Measurements from ENCODE around the gene PCA3.

Gene PCA3

DNA sequence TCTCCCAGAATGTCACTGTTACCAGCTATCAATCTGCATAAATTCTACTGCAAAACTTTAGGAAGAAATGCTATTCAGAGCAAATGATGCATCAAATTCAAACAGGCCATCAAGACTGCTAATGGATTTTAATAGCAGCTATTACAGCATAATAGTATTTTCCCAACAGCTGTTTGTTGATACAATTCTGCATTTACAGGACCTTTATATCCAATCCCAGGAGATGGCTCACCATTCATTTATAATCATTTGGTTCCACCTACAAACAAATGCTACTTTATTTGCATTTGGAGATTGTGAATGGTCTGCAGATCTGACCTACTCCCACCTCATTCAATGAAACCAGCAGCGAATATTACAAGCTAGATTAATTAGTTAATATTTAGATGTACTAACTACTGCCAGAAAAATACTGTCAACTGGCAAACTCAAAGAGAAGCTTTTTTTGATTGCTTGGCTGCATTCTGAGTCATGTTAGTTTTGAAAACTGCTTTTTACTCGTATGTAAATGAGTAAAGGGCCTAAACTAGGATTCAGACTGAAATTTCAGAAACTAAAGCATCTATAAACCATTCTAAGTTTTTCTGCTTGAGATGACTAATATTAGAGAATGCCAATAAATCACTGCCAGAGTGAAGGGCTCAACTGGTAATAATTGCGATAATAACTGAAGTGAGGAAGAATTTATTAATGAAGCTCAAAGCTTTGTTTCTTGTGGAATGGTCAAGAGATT, 7.1 kb upstream of the PCA3 start:
- no peak for DNase-seq (ENCODE audit: low read depth in 2 of 2)

DNA sequence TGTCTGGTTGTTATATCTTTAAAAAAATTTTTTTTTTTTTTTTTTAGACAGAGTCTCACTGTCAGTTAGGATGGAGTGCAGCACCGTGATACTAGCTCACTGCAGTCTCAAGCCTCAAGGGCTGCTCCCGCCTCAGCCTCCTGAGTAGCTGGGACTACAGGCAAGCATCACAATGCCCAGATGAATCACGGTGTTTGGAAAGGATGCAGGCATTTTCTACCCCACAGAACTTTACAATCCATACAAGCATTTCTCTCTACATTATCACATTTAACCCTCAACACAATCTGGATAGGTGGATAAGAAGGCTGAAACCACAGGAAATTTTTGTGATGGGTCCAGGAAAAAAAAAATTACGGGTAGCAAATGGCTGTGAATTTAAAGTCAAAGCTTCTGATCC, 5.8 kb upstream of the PCA3 start:
- DNase-seq (ENCODE audit: low read depth in 2 of 2) = no peak

DNA sequence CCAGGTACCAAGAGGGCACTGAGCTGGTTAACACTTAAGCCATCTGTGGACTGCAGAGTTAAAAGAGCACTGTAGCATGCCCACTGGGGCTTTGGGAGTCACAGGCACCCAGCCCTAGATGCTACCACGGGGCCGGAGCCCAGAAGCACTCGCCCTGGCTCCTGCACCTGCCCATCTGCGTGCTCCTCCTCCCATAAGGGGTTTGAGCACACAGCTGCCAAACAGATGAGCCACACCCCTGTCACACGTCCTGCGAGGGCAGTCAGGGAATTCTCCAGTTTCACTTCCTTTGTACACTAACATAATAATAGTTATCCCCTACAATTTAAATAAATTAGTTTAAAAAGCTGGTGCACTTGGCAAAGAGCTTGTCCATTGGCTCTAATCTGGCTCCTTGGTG, 4.5 kb upstream of the PCA3 start:
- no peak for DNase-seq (ENCODE audit: low read depth in 2 of 2)

DNA sequence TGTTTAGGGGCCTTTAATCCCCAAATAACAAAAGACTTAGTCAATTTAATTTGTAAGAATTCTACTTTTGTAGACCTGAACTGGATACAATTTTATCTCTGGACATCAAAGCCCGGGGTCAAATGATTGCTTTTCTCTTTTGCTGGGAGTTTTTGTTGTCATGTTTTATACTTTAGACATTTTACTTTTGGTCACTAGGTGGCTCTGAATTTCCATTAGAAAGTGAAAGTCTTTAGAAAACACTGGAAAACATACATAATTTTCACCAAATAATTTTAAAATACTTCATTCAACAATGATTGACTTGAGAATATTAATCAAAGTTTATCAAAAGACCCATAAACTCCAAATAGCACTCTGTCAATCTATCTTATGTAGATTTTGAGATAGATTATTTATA, 2.8 kb upstream of the PCA3 start:
- DNase-seq (ENCODE audit: low read depth in 2 of 2) = no peak

DNA sequence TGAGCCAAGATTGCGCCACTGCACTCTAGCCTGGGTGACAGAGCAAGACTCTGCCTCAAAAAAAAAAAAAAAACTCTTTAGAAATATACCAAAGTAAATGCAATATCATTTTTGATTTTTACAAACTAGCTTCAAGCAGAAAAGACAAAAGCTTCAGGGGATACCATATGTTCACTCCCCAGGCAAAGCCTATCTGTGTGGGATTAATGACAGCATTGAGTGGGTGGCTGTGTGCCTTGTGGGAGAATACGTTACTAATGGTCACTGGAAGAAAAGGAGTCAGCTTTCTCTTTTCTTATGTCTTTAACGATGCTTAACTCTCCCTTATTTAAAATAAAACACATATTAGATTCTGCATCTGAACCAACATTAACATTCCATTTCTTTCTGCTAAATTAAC, 1.9 kb downstream of the PCA3 start:
- no peak for DNase-seq (ENCODE audit: low read depth in 2 of 2)

DNA sequence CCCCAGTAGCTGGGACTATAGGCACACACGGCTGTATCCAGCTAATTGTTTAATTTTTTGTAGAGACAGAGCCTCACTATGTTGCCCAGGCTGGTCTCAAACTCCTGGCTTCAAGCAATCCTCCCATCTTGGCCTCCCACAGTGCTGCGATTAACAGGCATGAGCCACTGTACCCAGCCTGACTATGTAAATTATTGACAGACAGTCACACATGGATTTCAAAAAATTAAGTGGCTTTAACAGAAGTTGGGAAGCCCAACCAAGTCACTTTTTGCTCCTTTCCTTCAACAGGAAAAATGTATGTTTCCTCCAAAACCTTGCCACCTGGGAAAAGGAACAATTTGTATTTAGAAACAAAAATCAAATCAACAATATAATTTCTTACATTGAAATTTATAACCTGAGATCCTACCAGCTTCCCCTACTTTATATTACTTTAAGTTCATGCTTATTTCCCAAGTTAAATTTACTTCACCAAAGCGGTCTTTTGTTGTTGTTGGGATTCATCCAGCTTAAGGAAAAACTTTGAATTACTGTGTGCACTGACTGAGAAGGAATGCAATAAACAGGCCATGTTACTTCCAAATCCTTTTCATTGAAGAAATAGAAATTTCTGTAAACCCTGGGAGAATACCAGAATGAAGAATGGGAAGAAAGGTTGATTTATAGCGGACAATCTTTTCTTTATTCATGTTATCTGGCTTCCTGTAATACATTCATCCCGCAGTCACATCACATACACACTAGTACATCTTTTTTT, 8.6 kb downstream of the PCA3 start:
- no peak for DNase-seq (ENCODE audit: low read depth in 2 of 2)

DNA sequence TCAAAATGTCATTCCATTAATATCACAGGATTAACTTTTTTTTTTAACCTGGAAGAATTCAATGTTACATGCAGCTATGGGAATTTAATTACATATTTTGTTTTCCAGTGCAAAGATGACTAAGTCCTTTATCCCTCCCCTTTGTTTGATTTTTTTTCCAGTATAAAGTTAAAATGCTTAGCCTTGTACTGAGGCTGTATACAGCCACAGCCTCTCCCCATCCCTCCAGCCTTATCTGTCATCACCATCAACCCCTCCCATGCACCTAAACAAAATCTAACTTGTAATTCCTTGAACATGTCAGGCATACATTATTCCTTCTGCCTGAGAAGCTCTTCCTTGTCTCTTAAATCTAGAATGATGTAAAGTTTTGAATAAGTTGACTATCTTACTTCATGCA, 20.6 kb downstream of the PCA3 start:
- DNase-seq (ENCODE audit: low read depth in 2 of 2) = no peak

DNA sequence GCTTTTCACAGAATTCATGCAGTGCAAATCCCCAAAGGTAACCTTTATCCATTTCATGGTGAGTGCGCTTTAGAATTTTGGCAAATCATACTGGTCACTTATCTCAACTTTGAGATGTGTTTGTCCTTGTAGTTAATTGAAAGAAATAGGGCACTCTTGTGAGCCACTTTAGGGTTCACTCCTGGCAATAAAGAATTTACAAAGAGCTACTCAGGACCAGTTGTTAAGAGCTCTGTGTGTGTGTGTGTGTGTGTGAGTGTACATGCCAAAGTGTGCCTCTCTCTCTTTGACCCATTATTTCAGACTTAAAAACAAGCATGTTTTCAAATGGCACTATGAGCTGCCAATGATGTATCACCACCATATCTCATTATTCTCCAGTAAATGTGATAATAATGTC, 21.3 kb downstream of the PCA3 start:
- no peak for DNase-seq (ENCODE audit: low read depth in 2 of 2)

DNA sequence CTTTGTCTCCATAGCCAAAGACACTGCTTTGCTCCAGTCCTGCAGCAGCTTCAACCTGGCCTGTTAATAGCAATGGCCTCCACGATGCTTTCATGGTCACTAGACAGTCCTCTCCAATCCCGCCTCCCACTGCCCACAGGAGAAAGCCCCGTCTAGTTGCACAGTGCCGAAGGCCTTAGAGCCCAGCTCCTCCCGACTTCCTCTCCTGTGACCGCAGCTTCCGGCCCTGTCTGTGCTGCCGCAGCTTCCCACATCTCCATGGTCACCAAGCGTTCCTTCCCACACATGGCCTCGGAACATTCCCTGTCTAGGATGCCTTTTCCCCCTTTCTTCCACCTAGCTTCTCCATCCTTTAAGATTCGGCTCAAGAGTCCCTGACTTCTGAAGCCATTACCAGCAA, 23.4 kb downstream of the PCA3 start:
- no peak for DNase-seq (ENCODE audit: low read depth in 2 of 2)

DNA sequence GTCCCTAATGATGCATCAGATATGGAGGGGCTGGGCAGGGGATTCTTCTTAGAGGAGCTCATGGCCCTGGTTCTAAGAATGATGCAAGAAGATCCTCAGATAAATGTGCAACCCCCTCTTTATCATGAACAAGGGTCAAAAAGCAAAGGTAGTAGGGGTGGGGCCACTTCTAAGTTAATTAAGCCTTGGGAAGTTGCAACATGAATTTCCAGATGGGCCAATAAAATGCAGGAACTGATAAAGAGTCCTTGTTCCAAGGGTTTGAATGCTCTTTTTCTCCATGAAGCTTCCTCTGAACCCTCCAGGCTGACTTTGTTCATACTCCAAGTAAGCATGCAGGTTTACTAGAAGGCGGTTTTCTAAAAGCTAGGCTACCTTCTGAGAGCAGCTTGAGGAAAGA, 25.6 kb downstream of the PCA3 start:
- DNase-seq (ENCODE audit: low read depth in 2 of 2) = no peak

DNA sequence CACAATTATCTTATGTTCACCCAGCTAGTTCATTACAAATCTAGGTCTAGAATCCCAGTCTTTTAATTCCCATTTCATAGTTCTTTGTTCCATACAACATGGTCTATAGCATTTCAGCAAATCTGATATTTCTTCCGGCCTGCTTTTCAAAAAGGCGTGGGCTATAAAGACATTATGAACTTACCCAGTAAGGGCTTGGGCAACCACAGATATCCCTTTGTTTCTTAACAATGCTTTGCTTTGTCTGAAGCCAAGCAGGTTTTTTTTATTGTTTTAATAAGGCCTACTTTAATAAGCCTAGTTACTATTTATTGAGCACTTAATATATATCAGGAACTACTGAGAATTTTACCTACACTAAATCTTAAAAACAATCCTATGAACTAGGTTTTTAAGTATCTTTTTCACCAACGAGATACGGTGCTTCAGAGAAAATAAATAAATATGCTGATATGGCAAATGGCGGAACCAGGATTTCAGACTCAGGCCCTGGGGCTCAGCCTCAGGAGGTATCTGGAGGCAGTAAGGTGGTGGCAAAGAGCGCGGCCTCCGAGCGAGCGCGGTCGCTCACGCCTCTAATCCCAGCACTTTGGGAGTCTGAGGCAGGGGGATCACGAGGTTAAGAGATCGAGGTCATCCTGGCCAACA, 29.7 kb downstream of the PCA3 start:
- no peak for DNase-seq (ENCODE audit: low read depth in 2 of 2)

DNA sequence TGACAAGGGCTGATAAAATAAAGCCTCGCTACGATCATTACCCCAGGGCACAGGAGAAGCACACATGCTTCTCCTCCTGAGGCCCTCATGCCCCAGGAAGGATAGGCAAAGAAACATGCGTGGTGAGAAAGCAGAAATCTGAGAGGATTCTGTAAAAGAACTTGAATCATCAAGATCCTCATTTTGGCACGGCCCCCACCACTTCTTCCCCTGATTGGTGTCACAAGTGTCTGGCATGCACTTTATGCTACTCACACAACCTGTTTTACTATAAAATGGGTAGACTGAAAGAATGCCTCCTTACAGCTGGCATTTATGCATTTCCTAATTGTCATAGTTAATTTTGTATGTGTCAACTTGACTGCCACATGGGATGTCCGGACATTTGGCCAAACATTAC, 32.1 kb downstream of the PCA3 start:
- no peak for DNase-seq (ENCODE audit: low read depth in 2 of 2)

DNA sequence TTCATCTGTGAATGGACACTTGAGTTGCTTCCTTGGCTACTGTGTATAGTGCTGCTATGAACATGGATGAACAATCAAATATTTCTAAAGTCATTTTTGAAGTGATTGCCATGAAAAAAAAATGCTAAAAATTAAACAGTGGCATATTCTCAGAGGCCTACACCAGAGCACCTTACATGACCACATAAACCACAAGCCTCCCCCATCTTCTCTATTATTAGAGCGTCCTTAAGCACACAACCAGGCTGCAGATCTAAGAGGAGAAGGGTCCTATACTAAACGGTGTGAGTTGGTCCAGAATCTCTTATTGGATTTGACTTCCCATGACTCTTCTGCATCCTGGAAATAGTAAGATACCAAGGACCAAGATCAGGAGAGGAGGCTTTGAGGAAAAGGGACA, 34.3 kb downstream of the PCA3 start:
- DNase-seq (ENCODE audit: low read depth in 2 of 2) = no peak

DNA sequence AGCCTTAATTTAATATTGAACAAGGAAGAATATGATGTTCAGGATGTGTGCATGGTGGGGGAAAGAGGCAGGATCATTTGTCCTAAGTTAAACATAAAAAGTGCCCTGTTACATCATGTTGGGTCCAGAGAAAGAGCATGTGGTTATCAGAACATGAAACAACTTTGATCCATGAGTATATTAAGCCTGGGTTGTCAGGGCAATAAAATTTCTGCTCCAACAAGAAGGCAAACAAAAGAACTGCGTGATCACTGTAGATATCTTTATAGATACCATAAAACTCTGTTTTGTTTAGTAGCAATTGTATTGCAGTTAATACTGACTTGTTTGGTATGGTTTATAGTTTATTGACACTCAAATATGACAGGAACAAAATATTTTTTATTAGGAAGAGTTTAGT, 35.2 kb downstream of the PCA3 start:
- DNase-seq (ENCODE audit: low read depth in 2 of 2) = no peak

DNA sequence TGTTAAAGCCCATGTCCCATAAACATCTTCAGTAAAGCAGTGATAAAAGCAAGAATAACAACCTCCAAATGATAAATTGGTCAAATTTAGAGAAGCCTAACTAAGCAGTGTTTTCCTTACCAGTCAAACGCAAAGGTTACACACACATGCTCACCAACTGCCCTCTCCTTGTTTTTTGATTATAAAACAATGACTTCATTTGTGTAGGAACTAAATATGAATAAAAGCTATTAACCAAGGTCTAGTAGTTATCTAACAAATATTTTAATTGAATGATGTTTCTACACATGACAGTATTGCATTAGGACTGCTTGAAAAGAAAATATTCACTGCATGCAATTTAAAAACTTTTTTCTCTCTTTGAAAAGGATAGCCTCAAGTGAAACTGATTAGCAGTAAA, 36.7 kb downstream of the PCA3 start:
- DNase-seq (ENCODE audit: low read depth in 2 of 2) = no peak

DNA sequence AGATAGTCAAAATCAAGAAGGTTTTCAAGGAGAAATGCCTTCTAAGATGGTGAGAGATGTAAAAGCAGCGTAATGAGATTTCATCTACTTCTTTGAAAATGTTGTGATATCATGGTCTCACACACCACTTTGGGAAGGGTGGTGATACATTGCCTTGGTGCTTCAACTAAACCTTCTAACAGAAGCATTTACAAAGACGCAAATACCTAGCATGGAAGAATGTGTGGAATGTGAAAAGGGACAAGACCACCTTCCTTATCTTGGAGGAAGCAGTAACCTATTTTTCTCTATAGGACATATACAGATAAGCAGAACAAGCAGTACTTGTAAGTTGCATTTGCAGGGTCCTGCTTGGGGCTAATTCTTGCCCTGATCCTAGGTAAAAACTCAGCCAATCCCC, 38.8 kb downstream of the PCA3 start:
- no peak for DNase-seq (ENCODE audit: low read depth in 2 of 2)

DNA sequence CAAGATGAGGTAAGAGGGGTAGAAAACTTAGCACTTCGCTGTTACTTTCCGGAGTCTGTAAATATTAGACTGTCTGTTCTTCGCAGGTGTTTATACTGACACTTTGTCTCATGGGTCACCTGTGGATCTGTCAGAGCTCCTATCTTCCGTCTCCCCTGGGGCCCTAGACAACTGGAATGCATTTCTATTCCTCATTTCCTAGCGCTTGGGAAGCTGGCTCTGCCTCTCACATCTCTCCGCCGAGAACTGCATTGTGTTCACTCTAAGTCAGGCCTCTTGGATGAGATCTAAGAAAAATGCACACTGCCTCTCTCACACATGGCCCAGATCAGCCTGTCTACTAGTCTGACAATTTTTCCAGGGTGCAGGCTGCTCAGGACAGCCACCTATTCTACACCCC, 39.5 kb downstream of the PCA3 start:
- DNase-seq (ENCODE audit: low read depth in 2 of 2) = no peak

DNA sequence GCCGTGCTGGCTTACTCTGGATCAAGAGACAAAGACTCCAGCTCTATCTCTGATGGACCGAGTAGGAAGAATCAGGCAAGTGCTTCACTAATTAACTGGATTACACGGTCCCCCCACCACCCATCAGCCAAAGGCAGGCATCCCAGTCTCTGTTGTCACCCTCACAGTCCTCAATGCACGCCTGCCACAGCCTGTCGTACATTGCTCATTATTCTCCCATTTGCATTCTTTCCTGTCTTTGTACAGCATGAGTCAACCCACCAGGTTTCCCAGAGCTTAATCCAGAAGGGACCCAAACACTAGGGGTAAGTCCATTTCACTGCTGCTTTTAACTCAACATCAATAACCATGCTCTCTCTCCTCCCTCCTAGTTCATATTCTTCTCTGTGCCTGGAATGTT, 44.4 kb downstream of the PCA3 start:
- no peak for DNase-seq (ENCODE audit: low read depth in 2 of 2)

DNA sequence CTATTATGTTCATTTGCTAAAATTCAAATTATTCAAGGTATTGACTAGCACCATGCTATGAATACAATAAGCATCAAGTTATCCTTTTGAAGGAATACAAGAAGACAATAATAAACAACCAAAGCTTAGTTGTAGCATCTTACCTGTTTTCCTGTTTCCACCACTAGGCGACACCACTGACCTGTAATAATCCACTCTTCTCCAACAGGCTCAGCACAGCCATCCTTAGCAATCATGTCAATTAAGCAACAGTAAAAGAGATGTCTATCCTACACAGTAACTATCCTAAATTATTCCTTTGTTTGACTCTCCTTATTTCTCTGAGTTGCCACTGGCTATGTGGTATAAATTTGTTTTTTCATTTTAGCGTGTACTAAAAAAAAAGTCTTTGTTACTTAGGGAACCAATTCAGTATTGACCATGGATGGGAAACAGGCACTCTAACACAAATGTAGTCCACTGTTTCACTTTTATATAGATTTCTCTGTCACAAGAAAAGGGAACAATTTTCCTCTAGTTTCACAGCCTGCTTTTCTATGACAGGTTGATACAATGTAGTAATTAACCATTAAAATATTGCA, 46.2 kb downstream of the PCA3 start:
- DNase-seq (ENCODE audit: low read depth in 2 of 2) = no peak

DNA sequence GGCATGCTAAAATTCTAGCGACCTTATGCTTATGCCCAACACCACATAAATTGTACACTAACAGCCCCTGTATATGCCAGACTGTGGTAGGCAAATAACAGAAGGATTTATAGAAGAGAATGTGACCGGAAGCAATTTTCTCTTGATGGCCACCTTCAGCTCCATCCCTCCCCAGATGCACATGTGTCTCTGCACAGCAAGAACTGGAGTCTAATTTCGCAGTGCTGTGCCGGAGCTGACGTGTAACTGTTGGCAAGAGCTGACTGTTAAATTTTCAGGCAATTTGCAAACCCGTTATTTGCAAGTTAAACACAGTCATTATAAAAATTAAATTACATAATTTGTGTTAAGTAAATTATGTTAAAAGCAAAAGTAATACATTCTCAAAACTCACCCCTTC, 48.4 kb downstream of the PCA3 start:
- no peak for DNase-seq (ENCODE audit: low read depth in 2 of 2)

DNA sequence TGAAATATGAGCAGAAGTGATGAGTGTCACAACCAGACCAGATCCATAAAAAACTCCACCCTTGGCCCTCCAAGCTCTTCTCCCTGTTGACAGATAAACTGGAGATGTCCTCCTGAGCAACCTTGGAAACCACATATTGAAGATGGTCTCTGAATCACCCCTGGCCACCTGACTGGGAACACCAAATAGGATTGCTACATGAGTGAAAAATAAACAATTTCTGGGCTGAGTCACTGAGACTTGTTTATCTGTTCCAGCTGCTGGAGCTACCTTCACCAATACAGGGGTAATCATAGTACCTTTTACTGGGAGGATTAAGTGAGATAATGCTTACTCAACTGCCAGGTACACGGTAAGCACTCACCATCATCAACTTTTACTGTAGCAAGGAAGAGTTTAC, 53.3 kb downstream of the PCA3 start:
- no peak for DNase-seq (ENCODE audit: low read depth in 2 of 2)

DNA sequence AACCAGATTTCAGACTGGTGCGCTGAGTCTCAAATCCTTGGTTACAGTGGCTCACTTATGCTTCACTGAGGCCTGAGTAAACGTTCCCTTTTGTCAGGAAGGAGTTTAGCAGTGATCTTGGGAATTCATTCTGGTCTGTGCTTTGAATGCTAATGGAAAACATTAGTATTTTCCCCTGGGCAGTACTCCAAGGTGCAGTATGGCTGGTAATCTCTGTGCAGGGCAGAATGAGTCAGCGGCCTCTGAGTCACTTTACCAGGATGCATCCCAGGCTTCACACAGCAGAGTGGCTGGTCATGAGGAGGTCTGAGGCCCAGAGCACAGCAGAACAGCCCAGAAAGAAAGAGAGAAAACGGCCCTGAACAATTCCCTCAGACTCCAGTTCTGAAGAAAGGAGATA, 54.0 kb downstream of the PCA3 start:
- no peak for DNase-seq (ENCODE audit: low read depth in 2 of 2)

DNA sequence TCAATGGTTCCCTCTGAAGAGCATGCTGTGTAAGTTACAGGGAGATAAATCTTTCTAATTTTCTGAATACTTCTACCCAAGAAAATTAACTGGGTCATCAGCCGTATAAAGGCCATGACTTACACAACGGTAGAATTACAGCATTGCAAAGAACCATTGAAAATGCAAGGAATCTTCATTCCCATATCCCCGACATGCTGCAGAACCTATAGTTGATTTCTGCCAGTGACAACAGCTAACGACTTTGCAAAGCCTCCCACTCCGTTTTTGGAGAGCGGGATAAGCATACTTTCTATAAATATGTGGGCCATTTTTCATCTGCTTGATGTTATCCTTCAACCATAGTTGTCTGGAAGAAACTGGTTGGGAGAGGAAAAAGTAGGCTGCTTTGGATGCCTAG, 56.2 kb downstream of the PCA3 start:
- no peak for DNase-seq (ENCODE audit: low read depth in 2 of 2)

All from stimulated activated CD8-positive, alpha-beta memory T cell treated with anti-CD3 and anti-CD28 coated beads, Interleukin-7, amount 100 ng/mL, for 4 hours (primary cell).